GM21825 (cell line): ENCODE results near the gene PLD2.
"Not testable (repeated sequence)": the region's sequence is repeated elsewhere in the genome, so short reads cannot be mapped to it uniquely, and the experiment has no call there.

Source experiments
- ATAC-seq: cut with Tn5 transposase; IDR thresholded peaks from one replicate; pipeline ENCODE4 v1.9.1; 2021; ENCODE audit warnings: mild to moderate bottlenecking, moderate library complexity; ENCODE audit not compliant: unreplicated experiment

PLD2 gene

DNA sequence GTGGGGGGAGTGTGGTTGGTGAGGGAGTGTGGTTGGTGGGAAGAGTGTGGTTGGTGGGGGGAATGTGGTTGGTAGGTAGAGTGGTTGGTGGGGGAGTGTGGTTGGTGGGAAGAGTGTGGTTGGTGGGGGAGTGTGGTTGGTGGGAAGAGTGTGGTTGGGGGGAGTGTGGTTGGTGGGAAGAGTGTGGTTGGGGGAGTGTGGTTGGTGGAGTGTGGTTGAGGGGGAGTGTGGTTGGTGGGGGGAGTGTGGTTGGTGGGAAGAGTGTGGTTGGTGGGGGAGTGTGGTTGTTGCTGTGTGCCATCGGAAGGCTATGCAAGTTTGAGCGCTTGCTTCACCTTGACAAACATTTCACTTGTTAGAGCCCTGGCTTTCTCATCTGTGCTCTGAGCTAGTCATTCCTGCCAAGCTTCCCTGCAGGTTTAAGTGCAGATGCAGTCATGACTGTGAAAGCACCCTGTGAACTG is 46.3 kb downstream of the PLD2 start:
- ATAC-seq = no peak

DNA sequence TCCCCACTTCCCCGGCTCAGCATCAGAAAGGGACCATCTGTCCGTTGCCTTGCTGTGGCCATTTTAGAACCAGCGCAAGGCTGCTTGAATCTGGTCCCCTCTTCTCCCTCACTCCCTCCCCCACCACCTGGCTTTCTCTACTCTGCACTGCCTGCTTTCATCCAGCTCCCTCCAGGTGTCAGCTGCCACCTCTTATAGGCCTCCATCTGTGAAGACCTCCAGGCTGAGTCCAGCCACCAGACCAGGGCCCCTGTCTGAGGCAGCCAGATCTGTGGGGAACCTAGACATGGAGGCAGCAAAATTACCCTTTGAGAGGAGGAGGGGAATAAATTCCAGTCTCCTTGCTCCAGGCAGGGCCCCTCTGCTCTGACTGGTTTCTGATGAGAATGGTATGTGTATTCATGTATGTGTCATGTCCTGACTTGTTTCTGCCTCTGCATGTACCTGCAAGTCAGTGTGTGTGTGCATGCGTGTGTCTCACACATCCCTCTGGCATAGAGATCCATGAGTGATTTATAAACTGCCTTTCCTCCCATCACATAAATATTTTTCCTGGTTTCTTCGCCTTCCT is 47.2 kb downstream of the PLD2 start:
- ATAC-seq = no peak

DNA sequence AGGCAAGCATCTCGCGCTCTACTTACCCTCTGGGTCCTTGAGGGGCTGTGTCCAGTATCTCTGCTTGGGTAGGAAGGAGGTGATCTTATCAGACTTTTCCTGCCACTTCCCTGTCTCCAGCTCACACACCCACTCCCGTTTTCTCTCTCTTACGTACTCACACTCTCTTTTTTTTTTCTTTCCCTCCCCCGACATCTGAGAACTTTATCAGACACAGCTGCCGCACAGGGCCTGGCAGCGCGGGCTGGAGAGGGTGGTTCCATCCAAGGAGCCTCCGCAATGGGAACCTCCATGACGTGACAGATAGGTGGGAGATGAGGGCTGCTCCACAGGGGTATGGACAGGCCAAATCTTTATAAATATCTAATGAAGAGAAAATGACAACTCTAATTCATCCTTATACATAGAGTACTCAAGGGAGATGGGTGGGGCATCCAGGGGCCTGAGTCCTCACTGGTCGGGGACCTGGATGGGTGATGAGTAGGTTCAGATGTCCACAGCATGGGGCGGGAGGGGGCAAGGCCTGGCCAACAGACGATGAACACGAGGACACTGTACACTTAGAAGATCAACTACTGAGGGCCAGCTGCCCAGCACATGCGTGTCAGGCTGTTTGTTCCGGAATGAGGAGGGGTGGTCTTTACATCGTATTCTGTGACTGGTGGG is 49.5 kb downstream of the PLD2 start:
- no peak for ATAC-seq

DNA sequence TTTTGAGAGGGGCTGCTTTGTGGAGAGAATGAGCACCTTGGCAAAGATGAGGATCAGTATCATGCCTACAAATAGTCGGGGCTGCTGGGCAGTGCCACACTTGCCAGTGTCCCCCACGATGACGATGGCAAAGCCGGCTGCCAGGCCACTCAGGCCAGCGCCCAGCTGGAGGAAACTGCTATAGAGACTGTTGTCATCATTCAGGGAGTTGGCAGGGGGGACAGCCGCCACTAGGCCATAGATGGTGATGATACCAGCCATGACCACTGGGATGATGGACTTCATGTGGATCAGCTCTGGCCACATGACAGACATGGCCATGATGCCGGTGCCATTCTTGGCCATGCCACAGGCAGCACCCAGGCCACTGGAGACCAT is 50.0 kb downstream of the PLD2 start:
- ATAC-seq = no peak

DNA sequence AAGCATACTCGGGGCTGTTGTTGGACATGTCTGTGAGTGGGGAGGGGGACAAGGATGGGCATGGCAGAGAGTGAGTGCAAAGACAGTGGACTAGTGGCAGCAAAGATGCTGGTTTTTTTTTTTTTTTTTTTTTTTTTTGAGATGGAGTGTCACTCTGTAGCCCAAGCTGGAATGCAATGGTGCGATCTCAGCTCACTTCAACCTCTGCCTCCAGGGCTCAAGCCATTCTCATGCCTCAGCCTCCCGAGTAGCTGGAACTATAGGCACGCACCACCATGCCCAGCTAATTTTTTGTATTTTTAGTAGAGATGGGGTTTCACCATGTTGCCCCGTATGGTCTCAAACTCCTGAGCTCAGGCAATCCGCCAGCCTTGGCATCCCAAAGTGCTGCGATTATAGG is 50.4 kb downstream of the PLD2 start:
- ATAC-seq = not testable (repeated sequence)

DNA sequence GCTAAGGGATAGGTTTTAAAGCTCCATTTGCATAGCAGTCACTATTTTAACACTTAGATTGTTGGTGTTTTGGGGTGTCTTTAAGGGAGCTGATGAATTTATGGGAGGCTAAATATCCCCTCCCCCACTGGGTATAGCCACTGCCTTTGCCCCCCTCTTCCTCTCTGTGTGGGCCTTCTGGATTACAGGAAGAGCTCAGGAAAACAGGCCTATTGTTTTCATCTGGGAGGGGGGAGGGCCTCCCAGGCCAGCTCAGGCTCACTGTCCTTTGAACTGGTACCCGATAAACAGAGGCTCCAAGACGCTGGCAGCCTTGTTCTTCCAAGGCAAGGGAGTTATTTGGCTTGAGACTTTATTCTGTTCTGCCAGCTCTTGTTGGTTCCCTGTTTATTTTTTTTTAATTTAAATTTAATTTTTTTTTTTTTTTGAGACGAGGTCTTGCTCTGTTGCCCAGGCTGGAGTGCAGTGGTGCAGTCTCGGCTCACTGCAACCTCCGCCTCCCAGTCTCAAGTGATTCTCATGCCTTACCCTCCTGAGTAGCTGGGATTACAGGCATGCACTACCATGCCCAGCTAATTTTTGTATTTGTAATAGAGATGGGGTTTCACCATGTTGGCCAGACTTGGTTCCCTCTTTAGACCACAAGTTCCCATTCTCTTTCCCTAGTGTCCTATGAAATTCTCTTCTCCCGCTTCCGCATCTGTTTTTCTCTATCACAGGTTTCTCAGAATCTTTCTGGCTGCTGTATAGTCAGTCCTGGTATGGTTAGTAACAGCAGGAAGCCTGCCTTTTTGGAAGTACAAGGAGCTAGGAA is 51.3 kb downstream of the PLD2 start:
- ATAC-seq = no peak

DNA sequence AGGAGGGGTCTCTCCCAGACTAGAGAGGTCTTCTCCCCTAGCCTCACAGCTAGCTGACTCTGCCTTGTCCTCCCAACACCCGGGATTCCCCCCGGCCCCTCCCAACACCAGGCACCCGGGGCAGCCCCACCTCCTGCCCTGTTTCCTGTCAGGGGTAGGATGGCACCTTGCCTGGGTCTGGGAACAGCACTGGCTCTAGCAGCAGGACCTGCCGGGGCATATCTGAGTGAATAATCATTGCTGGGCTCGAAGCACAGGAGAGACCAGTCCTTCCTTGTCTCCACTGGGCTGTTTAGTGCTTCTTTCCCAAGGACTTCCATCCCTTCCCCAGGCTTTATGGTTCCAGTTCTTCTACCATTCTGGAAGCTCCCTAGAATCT is 51.9 kb downstream of the PLD2 start:
- ATAC-seq = no peak

DNA sequence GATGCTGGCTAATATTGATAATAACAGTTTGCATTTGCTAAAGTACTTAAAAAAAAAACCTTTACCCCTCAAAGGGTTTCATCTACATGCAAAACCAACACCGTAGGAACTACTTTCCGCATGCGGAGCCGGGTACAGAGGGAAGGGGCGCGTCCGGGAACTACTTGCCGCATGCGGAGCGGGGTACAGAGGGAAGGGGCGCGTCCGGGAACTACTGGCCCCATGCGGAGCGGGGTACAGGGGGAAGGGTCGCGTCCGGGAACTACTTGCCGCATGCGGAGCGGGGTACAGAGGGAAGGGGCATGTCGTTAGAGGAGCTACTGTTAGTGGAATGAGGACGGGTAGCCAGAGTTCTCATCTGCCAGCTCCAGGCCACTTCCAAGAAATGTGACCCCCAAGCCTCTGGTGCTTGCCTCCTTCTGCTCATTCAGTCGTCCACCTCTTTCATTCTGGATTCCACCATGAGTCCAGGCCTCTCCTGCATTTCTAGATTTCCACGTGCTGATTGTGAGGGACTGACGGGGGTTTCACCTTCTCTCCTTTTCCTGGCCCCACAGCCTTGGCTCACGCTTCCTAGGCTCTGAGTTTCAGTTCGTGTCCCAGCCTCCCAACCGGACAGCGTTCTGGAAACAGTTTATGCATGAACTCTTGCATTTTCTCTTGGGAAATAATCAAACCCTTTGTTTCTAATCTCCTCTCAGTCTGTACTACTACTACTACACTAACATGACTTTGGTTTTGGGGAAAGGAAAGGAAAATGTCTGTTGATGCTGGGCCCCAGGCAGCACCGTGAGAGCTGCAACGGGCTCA is 53.1 kb downstream of the PLD2 start:
- no peak for ATAC-seq

DNA sequence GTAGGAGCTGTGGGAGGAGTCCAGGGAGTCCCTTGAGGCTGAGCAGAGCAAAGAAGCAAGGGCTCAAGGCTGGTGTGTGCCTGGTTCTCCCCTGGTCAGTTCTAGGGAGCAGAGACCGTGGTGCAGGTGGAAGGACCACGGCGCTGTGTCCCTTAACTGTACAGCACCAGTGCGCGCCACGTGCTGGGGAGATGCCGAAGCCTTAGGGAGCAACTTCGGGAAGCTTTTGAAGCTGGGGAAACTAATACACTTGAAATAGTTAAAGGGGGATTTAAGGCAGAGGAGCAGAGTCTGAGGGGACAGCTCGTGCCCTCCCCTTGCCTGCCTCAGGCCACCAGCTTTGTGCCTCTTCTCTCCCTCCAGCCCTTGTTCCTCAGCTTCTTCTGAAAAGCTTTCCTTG is 53.7 kb downstream of the PLD2 start:
- ATAC-seq = no peak

DNA sequence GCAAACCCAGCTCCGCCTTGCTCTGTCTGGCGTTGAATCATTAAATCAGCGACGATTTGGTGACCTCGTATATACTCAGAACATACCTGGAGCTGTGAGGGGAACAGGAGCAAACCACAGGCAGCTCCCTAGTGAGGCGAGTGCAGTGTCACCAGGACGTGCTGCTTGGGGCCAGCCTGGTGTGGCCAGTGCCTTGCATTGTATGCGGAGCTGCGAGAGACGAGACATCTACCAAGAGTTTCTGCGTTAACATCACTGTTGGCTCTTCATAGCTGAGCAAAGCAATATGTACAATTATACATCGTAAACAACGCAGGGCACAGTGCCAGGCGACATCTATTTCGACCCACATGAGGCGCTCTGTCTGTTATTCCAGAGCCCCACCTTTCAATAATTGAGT is 54.1 kb downstream of the PLD2 start:
- ATAC-seq = no peak

DNA sequence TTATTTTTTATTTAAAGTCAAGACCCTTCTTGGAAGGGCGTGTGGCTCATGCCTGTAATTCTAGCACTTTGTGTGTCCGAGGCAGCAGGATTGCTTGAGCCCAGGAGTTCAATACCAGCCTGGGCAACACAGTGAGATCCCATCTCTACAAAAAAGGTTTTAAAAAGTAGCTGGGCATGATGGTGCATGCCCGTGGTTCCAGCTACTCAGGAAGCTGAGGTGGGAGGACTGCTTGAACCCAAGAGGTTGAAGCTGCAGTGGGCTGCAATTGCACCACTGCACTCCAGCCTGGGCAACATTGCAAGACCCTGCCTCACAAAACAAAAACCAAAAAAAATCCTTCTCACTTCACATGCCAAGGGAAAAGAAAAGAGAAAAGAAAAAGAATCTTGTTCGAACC is 55.8 kb downstream of the PLD2 start:
- ATAC-seq = no peak

DNA sequence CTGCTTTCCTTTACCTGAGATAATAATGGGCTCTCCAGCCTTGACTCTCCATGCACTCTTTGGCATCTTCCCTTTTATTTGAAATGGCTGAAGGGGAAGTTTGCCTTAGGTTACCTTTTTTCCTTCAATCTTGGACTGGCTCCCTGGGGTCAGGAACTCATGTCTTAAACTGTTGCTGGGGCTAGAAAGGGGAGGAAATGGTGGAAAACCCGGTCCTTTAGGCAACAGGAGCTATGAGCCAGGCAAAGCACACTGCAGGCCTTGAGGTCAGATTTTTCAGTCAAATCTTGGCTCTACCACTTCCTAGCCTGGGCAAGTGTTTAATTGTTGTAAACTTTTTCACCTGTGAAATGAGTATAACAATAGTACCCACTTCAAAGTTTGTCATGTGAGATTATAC is 56.4 kb downstream of the PLD2 start:
- no peak for ATAC-seq

DNA sequence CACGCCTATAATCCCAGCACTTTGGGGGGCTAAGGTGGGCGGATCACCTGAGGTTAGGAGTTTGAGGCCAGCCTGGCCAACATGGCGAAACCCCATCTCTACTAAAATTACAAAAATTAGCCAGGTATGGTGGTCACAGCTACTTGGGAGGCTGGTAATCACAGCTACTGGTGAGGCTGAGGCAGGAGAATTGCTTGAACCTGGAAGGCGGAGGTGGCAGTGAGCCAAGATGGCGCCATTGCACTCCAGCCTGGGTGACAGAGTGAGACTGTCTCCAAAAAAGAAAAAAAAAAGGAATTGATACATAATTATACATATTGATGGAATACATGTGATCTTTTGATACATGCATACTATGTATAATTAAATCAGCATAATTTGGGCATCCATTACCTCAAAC is 60.6 kb downstream of the PLD2 start:
- not testable (repeated sequence) for ATAC-seq

DNA sequence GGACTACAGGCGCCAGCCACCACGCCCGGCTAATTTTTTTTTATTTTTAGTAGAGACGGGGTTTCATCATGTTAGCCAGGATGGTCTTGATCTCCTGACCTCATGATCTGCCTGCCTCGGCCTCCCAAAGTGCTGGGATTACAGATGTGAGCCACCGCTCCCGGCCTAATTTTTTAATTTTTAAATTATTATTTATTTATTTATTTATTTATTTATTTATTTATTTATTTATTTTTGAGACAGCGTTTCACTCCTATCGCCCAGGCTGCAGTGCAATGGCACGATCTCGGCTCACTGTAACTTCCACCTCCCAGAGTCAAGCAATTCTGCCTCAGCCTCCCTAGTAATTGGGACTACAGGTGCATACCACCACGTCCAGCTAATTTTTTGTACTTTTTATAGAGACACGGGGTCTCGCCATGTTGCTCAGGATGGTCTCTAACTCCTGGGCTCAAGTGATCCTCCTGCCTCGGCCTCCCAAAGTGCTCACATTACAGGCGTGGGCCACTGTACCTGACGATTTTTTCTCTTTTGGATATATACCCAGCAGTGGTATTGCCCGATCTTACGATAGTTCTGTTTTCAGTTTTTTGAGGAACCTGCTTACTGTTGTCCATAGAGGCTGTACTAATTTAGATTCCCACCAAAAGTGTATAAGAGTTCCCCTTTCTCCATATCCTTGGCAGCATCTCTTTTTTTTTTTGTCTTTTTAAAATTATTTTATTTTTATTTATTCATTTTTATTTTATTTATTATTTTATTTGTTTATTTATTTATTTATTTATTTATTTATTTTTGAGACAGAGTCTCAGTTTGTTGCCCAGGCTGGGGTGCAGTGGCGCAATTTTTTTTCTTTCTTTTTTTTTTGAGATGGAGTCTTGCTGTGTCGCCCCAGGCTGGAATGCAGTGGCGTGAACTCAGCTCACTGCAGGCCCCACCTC is 62.4 kb downstream of the PLD2 start:
- not testable (repeated sequence) for ATAC-seq

DNA sequence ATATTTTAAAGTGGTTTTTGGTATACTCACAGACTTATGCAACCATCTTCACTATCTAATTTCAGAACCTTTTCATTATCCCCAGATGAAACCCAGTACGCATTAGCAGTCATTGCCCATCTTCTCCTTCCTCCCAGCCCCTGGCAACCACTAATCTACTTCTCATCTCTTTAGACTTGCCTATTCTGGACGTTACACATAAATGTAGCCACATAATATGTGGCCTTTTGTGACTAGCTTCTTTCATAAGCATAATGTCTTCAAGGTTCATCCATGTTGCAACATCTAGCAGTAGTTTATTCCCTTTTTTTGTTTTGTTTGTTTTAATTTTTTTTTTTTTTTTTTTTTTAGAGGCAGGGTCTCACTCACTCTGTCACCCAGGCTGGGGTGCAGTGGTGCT is 63.9 kb downstream of the PLD2 start:
- no peak for ATAC-seq

DNA sequence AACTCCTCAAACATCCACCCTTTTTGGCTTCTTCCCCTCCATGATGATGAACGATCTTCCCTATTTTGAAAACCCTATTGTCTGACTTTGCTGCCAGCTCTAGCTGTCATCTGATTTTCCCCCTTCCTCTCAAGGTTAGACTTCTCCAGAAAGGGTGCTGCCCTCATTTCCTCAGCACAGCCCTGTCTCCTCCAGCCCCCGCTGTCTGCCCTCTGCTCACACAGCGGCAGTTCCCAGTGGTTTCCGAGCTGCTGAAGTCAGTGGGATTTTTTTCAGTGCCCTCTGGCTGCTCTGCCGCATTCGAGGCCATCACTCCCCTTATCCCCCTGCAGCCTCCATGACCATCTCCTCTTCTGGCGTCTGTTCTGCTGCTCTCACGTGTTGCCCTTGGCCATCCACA is 65.8 kb downstream of the PLD2 start:
- ATAC-seq = no peak
